DMS53 (cell line): Measurements from ENCODE around the gene ATP9B.

Experiments used
- DNase-seq: peaks from one replicate; lab custom pipeline; 2025; lab: John Stamatoyannopoulos, UW

Gene ATP9B

DNA sequence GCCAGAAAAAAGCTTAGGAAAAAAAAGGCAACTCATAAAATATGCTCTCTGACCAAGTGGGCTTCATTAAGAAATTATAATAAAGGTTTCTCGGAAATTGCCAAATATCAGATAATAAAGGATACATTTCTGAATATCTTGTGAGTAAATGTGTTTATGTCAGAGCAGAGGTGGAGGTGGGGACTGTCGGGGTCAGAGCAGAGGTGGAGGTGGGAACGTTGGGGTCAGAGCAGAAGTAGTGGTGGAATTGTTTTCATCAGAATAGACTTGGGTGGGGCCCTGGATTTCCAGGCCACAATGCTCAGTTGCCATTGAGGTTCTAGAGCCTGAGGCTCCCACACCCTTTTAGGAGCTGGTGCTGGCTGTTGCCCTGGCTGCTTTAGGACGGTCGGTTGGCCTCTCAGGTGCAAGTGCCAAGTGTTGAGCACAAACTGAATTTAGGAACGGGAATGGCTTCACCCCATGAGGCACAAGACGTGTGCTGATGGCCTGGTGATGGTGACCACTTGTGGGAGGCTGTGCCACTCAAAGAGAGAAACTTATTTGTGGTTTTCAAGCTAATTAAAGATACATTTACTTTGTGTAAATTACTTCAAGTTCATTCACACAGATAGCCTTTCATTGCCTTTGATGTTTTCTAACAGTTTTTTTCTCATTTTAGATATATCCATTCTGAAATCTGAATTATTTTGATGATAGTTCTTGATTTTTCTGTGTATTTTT is 131.5 kb downstream of the ATP9B start:
- peak; percentile 62 for DNase-seq

DNA sequence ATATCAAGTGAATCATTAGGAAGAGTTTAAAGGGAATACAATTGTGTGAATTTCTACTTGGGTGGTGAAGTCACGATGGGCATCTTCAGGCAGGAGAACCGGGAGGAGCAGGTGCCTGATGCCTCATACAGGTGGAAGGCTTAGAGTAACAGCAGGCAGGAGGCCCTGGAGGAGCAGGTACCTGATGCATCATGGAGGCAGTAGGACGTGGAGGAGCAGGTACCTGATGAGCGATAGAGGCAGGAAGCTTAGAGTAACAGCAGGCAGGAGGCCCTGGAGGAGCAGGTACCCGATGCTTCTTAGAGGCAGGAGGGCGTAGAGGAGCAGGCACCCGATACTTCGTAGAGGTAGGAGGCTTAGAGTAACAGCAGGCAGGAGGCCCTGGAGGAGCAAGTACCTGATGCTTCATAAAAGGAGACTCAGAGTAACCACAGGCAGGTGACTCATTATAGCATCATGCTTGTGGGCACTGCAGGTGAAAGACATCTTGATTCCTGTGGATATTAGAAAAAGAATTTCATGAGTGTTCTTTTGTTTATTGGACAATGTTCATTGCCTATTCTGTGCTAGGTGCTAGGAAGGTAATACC is 133.9 kb downstream of the ATP9B start:
- peak; percentile 67 for DNase-seq

DNA sequence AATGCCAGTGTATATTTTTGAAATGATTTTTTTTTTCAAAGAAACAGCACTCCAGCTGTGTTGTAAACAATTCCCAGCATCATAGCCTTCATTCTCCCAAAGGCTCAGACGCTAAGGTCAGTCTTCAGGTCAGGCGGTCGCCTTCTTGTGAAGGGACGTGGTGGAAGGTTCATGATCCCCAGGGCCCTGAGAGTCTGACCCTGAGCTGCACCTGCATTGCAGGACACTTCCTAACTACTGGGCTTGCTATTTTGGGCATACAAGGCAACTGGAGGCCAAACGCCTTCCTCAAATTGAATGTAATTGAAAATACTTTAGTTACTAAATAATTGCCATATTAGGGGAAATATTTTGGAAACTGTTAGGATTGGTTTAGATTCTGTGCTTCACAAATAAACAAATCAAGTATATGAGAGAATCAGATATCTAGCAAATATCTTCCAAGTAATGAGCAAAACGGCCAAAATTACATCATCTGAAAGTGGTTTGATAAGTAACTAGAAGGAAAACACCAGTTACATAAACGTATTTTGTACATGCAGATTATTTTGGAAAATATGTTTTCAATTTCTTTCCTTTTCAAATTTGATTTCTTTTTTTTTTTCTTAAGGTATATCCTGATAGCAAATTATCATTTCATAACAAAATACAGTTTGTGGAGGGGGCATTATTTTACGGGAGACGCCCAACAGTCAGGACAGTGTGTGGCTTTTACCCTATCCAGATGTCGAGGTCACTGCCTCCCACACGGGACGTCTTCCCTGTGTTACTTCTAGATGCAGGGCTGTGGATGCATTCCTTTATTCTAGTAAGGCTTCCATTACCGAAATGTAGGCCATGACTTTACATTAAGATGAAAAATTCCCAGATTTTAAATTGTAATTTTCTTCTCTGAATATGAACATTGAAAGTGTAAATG is 136.0 kb downstream of the ATP9B start:
- DNase-seq, result no peak

DNA sequence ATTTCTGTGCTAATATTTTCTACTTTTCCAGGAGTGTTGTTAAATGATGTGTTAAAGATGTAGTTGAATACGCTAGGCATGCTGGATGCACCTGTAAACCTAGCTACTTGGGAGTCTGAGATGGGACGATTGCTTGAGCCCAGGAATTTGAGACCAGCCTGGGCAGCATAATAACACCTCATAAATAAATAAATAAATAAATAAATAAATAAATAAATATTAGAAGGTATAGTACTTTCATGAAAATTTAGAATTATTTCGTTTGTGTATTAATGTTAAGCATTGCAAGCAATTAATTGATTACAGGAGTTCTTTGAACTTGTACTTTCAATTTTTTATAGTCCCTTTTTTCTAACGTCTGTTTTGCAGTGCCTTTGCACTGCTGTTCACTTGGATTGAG is 137.2 kb downstream of the ATP9B start:
- no peak for DNase-seq

DNA sequence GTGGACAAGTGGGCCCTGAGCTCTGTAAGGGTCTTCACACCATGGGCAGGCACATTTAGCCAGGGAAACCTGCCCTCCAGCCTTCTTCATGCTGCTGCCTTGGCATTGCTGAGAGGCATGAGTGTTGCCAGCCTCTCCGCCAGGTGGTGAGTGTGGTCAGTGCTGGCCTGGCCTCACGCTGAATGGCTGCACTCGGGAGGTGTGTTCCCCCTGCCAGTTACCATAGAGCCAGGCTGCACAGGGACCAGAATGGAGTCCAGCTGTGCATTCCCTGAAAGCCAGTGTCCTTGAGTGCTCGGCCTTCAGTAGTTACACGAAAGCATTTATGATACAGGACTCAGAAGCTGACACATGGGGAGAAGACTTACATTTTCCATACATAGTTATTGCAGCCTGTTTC is 139.7 kb downstream of the ATP9B start:
- no peak for DNase-seq

GRCh38 chr18:79210002-79210910 is 141.1 kb downstream of the ATP9B start:
- no peak for DNase-seq

DNA sequence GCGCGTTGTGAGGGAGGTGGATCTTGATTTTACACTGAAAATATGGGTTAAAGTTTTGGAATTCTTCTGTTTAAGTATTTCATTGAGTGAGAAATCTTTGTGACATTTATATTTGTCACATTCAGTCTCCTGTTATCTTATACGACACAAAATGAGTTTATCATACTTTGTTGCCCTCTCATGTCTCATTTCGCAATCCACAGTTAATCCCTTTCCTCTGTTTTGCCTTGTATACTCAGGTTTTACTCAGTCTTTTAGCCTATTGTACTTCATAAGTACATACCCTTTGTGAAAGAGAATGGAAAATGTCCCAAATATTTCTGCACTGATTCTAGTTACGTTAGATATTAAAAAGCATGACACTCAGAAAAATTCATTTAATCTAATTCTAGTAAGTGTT is 142.7 kb downstream of the ATP9B start:
- DNase-seq, result no peak

GRCh38 chr18:79214056-79214455 is 144.9 kb downstream of the ATP9B start:
- DNase-seq, result no peak

DNA sequence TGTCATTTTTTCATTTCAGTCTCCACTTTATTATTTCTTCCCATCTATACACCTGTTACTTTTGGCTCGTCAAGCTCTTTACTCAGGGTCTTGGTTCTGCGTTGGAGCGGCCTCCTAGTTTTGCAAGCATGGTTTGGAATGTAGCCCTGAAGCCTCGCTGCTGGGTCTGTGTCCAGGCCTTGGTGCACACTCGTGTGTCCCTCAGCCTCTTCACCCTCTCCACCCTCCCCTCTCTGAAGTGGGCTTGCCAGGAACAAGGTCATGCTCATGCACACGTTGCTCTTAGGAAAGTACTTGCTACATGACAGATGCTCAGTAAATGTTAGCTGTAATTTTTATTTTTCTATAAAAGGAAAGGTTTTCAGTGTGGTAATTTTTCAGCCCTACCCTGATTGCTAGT is 147.0 kb downstream of the ATP9B start:
- DNase-seq, result no peak

- no peak for DNase-seq
Measured at GRCh38 chr18:79217979-79218604, 148.9 kb downstream of the ATP9B start.

- DNase-seq, result no peak
Measured at GRCh38 chr18:79218605-79219190, 149.5 kb downstream of the ATP9B start.

DNA sequence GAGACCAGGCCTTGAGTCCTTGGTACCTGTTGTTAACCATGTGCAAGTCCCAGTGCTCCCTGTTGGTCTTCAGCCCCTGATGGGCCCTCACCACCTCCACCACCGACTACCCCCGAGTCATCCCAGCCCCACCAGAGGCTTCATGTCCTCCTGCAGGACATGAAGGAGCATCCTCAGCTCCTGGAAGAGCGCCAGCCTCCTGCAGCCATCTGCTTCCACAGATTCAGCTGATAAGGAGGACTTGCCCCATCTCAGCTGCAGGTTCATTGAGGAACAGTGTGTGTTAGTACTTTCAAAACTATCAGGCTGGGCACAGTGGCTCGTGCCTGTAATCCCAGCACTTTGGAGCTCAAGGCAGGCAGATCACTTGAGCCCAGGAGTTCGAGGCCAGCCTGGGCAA is 151.9 kb downstream of the ATP9B start:
- no peak for DNase-seq

- no peak for DNase-seq
Measured at GRCh38 chr18:79222790-79223189, 153.6 kb downstream of the ATP9B start.

- no peak for DNase-seq
Measured at GRCh38 chr18:79223431-79223830, 154.2 kb downstream of the ATP9B start.

DNA sequence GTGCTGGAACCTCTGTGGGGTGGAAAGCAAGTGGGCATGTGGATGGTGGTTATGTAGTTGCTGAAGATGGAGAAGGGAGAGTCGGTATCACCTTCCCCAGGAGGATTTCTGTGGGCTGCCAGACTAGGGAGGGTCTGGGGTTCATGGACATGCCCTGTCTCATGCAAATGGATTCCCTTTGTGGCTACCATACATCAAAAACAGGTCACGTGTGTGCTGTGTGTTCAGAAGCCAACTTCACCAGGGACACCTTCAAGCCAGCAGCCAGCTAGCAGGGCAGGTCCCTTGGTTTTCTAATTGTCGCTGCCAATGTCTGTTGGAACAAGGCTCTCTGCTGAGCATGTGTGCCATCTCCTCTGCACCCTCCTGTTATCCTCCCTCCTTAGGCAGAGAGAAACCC is 155.2 kb downstream of the ATP9B start:
- no peak for DNase-seq

- no peak for DNase-seq
Measured at GRCh38 chr18:79227621-79228020, 158.4 kb downstream of the ATP9B start.

DNA sequence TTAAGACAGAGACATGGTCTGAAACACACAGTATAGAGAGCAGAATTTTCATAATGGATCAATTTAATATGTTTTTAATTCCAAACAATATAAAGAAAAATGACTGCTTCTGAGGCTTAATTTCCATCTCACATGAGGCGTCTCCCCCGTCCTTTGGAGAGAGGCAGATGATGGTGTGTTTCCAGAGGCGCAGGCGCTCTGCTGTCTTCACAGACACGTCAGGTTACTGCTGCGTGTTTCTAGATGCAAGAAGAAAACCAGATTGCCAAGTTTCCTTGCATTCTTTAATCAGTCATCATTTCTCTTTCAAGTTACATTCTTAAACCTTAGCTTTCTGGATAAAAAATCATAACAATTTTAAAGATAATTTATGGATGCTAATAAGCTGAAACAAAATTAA is 160.2 kb downstream of the ATP9B start:
- no peak for DNase-seq

DNA sequence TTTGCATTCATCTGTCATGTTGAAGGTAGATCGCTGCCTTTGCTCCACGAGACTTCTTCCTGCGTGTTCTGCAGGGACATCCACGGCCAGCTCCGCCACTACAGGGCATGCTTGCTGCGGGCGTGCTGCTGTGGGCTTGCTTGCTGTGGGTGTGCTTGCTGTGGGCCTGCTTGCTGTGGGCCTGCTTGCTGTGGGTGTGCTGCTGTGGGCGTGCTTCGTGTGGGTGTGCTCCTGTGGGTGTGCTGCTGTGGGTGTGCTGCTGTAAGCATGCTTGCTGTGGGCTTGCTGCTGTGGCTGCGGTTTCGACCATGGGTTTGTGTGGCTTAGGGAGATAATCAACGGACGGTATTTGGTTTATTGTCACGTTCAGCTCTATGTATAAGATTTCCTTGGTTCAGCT is 165.2 kb downstream of the ATP9B start:
- no peak for DNase-seq

DNA sequence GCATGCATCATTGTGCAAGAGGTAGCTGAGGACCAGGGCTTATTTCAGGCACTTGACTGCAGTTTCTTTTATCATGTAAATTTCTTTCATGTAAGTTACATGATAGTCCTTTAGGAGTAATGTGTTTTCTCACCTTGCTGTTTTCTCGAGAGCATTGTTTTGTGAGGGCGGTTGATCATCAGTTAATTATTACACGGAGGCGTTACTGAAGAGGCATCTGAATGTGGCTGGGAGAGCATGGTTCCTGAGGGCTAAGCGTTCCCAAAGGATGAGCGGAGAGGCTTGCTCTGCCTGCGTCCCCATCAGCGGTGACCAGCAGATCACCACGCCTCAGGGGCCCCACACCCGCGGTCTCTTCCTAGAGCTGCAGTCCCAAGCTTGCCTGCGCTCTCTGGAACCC is 170.4 kb downstream of the ATP9B start:
- DNase-seq, result no peak

DNA sequence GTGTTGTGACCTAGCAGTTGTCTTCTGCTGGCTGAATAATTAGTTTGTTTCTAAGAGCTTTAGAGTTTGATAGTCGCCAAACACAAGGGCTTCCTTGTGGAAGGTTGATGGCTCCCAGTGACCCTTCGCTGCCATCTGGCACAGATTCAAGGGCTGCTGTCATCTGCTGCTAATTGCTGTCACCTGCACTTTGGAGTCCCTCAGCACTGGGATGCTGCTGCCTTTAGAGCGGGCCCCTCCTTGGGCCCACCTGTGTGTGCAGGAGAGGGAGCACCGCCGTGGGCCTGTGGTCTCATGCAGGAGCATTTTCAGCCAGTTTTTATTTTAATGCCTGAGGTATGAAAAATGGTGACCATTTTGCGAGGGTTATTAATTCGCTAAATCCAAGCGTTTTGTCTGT is 172.6 kb downstream of the ATP9B start:
- DNase-seq, result no peak

DNA sequence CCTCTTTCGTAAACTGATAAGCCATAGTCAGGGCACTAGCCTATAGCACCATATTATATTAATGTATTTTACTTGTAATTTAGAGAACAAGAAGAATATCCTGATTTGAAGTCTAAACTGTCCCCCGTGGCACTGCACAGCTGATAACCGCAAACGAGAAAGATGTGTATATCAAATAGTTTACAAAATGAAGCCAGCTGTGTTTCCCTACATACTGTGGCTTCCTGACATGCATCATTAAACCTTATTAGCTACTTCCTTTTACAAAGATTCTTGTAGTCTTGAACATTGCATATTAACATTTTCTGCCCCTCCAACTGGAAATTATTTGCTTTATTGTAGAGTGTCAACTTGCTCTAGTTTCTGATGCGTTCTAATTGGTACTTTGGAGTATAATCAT is 173.1 kb downstream of the ATP9B start:
- DNase-seq, result no peak
